ENCODE results near the gene PTPRF. TPM values are rescaled to one million over a fixed set of nuclear protein-coding genes. Genes with fewer than 3 reads are reported as not detected.

PTPRF gene
- total RNA-seq, 2 donors from 2014 or later, result 0.33 to 1.3 TPM

DNA sequence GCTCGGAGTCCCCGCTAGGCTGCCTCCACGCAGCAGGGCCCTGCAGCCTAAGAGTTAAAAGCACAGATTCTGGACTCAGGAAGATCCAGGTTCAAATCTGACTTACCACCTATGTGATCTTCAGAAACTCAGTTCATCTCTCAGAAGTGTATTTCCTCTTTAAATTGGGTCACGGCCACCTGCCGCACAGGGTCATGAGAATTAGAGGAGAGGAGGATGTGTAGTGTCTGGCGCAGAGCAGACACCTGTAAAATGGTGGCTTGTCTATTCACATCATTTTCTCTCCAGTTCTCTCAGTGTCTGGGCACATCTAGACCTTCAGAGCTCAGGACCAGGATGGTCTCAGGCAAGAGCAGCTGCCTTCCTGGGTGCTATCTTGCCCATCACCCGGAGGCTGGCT is 45.8 kb downstream of the PTPRF start:
- no peaks in the 10 kb centered on the region for H3K27me3 Mint-ChIP-seq
- H3K4me1 Mint-ChIP-seq (ENCODE audit: low read depth in 2 of 2), result peaks cover 0 to 8% of the 10 kb centered on the region in 2 donors
- H3K9me3 Mint-ChIP-seq, result no peaks in the 10 kb centered on the region
- DNase-seq (ENCODE audit: low spot score) (no peak), ATAC-seq (no peak)
- no peak overlapping the region for H3K27ac Mint-ChIP-seq
- no peaks in the 10 kb centered on the region for H3K36me3 Mint-ChIP-seq
- H3K4me3 Mint-ChIP-seq, result no peak overlapping the region

DNA sequence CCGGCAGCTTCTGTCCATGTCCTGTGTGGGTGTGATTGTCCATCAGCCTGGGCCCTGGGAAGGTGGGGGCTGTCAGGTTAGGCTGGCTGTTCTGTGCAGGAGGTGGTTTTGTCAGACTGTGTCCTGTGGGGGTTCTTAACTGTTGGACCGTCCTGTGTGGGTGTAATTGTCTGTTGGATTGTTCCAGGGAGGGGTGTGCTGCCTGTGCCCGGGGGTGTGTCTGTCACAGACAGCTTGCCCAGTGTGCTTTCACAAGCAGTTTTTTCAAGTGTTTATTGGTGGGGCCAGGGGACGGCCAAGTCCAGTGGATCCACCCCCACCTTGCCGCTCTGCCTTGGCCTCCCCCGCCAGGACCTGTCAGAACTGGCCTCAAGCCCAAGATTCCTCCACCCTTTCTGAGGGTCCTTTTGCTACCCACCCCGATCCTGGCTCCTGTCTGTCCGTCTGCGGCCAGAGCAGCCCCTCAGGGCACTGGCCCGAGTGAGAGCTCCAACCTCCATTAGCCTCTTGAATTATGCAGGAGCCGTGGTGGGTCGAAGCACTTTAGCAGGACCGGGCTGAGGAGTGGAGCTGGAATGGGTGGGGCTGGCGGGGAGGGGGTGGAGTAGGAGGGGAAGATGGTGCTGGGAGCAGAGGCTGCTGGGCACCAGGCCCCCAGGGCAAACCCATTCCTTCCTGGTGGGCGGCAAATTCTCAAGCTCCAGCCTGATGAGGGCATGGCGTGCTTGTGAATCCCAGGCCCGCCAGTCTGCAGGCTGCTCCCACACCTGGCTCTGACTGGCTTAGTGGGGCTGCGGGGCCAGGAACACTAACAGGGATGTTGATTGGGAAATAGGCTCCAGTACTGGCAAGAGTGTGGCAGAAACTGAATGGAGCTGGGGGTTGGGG is 47.2 kb downstream of the PTPRF start:
- Mint-ChIP-seq H3K4me1 (ENCODE audit: low read depth in 2 of 2) (peaks cover 7 to 8% of the 10 kb centered on the region in 2 donors), H3K27me3 (no peaks in the 10 kb centered on the region), H3K36me3 (no peaks in the 10 kb centered on the region), H3K4me3 (no peak overlapping the region), H3K27ac (no peak overlapping the region), H3K9me3 (no peaks in the 10 kb centered on the region)
- no peak for ATAC-seq
- DNase-seq (ENCODE audit: low spot score), result no peak

DNA sequence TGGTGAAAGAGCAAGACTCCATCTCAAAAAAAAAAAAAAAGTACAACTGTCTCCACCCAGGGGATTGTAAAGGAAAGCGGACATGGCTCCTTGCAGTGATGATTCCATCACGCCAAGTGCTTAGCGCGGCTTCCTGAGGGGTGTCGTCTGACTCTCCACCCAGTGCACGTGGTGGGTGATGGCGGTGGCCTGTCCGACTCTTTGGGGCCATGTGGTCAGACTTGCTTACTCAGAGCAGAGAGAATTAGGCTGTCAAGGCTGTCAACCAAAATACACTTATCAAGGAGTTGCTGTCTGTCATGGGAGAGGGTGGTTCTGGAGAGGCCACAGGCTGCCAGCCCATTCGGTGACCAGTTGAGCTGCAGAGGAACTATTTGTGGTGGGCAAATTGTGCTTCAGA is 49.4 kb downstream of the PTPRF start:
- Mint-ChIP-seq H3K27me3 (no peaks in the 10 kb centered on the region), H3K9me3 (no peaks in the 10 kb centered on the region), H3K27ac (no peak overlapping the region), H3K36me3 (no peaks in the 10 kb centered on the region), H3K4me1 (ENCODE audit: low read depth in 2 of 2) (peaks cover 6 to 10% of the 10 kb centered on the region in 2 donors), H3K4me3 (no peak overlapping the region)
- DNase-seq (ENCODE audit: low spot score) (no peak), ATAC-seq (no peak)

DNA sequence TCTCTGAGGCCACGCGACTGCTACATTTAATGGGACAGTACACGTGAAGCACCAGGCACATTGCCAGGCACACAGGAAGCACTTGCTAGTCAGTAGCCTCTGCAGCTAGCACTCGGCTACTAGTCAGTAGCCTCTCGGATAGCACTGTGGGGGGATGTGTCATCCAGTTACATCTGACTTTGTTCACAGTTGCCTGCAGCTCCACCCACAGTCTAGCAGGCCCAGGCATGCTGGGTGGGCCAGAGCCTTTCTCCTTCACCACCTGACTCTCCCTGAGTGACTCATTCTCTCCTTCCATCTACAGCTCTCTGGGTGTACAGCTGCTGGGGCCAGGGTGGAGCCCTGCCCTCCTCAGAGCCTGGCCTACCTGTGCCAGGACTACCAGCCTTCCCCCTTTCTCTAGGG is 51.5 kb downstream of the PTPRF start:
- Mint-ChIP-seq H3K27me3 (no peaks in the 10 kb centered on the region), H3K4me1 (ENCODE audit: low read depth in 2 of 2) (peaks cover 0 to 10% of the 10 kb centered on the region in 2 donors), H3K36me3 (no peaks in the 10 kb centered on the region), H3K27ac (no peak overlapping the region), H3K9me3 (no peaks in the 10 kb centered on the region), H3K4me3 (no peak overlapping the region)
- ATAC-seq (peak in 1 of 2 donors; percentile 91), DNase-seq (ENCODE audit: low spot score) (no peak)

DNA sequence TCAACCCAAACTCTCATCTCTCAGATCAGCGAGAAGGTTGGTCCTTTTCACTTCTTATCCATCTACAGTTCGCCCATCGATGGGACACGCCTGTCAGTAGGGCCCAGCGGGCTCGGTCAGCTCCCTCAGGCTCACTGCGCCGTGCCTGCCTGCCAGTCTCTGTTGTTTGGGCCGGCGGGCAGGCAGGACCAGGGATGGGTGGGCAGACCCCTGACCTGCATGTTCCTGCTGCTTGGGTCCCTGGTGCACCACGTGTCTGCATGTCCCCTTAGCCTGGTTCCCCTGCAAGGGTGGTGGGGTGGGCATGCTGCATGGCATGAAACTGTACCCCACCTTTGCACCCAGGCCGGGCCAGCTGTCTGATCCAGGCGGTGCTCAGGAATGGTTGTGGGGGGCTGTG is 52.4 kb downstream of the PTPRF start:
- Mint-ChIP-seq H3K9me3 (no peaks in the 10 kb centered on the region), H3K27ac (peak overlapping the region in 1 of 2 donors; percentile 52), H3K4me3 (no peak overlapping the region), H3K27me3 (no peaks in the 10 kb centered on the region), H3K4me1 (ENCODE audit: low read depth in 2 of 2) (peaks cover 0 to 10% of the 10 kb centered on the region in 2 donors), H3K36me3 (no peaks in the 10 kb centered on the region)
- no peak for ATAC-seq
- no peak for DNase-seq (ENCODE audit: low spot score)

DNA sequence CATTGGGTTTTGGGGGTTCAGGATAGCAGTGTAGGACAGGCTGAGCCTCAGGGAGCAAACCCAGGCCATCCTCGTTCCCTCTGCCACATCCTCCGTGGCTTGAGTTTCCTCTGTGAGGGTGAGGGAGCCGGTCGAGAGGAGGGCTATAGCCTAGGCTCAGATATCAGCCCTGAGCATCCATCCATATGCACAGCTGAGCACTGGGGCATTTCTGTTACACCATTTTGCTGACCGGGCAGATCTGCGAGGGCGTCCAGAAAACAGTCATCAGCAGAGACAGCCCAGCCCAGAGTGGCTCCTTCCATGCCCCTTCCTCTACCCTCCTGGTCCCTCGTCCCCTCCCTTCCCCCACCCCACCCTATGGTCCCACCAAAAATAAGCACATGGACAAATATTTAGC is 53.5 kb downstream of the PTPRF start:
- Mint-ChIP-seq H3K36me3 (no peaks in the 10 kb centered on the region), H3K4me1 (ENCODE audit: low read depth in 2 of 2) (peaks cover 0 to 10% of the 10 kb centered on the region in 2 donors), H3K4me3 (no peak overlapping the region), H3K9me3 (no peaks in the 10 kb centered on the region), H3K27ac (no peak overlapping the region), H3K27me3 (no peaks in the 10 kb centered on the region)
- ATAC-seq (no peak), DNase-seq (ENCODE audit: low spot score) (no peak)

DNA sequence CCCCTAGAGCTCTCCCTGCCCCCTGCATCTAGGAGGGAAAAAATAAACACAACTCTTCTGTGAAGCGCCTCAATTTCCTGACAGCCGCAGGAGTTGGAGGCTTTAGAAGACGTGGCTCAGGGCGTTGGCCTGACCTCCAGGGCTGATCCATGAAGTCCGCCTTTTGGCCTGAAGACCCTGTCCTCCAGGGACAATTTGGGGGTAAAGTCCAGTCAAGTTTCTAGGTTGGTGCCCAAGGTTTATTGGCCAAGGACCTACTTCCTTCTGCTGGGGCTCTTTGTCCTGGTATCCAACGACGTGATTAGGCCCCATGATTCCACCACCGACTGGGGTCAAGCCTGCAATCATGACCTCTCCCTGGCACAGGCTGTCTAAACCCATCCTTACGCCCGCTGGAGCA is 54.9 kb downstream of the PTPRF start:
- H3K27me3 Mint-ChIP-seq, result no peaks in the 10 kb centered on the region
- H3K36me3 Mint-ChIP-seq, result no peaks in the 10 kb centered on the region
- H3K4me3 Mint-ChIP-seq, result no peak overlapping the region
- no peaks in the 10 kb centered on the region for H3K9me3 Mint-ChIP-seq
- no peak for DNase-seq (ENCODE audit: low spot score)
- H3K27ac Mint-ChIP-seq, result no peak overlapping the region
- ATAC-seq, result no peak
- H3K4me1 Mint-ChIP-seq (ENCODE audit: low read depth in 2 of 2), result peaks cover 0 to 10% of the 10 kb centered on the region in 2 donors

DNA sequence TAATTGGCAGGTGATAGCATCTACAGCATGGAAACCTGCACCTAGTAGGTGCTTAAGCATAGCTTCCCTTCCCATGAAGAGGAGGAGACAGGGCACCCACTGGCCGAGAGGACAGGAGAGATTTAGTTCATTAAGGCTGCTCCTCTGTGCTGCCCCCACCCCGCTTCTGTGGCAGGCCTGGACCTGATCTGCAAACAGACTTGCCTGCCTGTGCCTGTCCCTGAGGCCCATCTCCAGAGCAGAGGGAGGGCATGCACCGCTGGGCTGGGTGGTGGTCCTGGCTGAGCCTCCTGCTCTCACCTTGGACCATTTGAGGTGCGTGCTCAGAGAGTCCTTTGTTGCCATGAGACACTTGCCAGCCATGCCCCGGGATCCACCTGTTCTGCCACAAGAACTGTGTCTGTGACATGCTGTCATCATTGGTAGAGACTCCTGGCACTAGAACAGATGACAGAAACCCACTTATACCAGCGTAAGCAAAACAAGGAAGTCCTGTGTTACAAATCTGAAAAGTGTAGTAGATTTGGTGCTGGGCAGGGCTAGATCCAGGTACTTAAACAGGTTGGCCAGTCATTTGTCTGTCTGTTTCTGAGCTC is 55.6 kb downstream of the PTPRF start:
- Mint-ChIP-seq H3K4me1 (ENCODE audit: low read depth in 2 of 2) (peaks cover 0 to 10% of the 10 kb centered on the region in 2 donors), H3K27me3 (no peaks in the 10 kb centered on the region), H3K27ac (no peak overlapping the region), H3K4me3 (no peak overlapping the region), H3K36me3 (no peaks in the 10 kb centered on the region), H3K9me3 (no peaks in the 10 kb centered on the region)
- DNase-seq (ENCODE audit: low spot score) (no peak), ATAC-seq (no peak)

DNA sequence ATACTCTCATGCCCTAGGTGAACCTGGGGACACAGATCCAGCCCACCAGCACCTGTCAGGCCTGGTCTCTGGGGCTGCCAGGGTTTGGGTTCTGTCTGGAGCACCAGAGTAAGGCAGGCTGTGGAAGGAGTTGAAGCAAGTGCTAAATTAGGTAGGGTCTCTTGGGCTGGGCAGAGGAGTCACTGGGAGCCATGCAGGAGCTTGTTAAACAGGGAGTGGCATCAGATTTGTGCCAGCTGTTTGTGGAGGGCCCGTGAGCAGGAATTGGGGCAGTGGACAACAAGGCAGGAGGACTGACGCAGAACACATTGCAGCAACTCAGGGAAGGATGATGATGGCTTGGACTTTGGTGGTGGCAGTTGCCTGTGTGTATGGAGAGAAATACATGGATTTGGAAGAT is 56.3 kb downstream of the PTPRF start:
- no peaks in the 10 kb centered on the region for H3K36me3 Mint-ChIP-seq
- DNase-seq (ENCODE audit: low spot score) (no peak), ATAC-seq (no peak)
- H3K27me3 Mint-ChIP-seq, result no peaks in the 10 kb centered on the region
- peaks cover 0 to 7% of the 10 kb centered on the region in 2 donors for H3K4me1 Mint-ChIP-seq (ENCODE audit: low read depth in 2 of 2)
- no peaks in the 10 kb centered on the region for H3K9me3 Mint-ChIP-seq
- no peak overlapping the region for H3K27ac Mint-ChIP-seq
- H3K4me3 Mint-ChIP-seq, result no peak overlapping the region

DNA sequence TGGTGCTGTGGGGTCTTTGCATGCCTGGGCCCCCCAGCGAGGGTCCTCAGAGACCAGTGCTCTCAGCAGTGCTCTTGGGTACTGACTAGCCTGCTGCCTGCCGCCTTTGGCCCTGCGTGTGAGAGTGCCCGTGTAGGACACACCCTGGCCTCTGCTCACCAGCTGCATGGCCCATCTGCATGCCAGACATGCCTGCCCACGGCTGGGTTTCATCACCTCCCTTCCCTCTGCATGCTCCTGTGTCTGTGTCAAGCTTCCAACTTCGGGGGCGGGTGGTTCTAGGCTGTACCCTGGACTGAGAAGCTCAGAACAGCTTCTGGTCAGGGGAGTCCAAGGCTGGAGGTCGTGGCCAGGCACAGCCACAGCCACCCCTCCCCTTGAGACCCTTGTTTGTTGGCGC is 56.9 kb downstream of the PTPRF start:
- no peak overlapping the region for H3K27ac Mint-ChIP-seq
- no peaks in the 10 kb centered on the region for H3K36me3 Mint-ChIP-seq
- no peaks in the 10 kb centered on the region for H3K9me3 Mint-ChIP-seq
- H3K4me1 Mint-ChIP-seq (ENCODE audit: low read depth in 2 of 2), result peaks cover 0 to 5% of the 10 kb centered on the region in 2 donors
- H3K27me3 Mint-ChIP-seq, result no peaks in the 10 kb centered on the region
- ATAC-seq, result no peak
- DNase-seq (ENCODE audit: low spot score), result no peak
- no peak overlapping the region for H3K4me3 Mint-ChIP-seq

DNA sequence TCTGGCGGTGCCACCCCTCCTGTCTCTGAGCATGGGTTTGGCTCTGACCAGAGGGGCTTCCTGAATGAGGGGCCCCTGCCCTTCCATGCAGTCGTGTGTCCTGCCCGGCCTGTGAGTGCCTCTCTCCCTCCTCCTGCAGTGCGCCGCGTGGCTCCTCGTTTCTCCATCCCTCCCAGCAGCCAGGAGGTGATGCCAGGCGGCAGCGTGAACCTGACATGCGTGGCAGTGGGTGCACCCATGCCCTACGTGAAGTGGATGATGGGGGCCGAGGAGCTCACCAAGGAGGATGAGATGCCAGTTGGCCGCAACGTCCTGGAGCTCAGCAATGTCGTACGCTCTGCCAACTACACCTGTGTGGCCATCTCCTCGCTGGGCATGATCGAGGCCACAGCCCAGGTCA is 57.9 kb downstream of the PTPRF start:
- Mint-ChIP-seq H3K4me3 (no peak overlapping the region), H3K27ac (no peak overlapping the region)

DNA sequence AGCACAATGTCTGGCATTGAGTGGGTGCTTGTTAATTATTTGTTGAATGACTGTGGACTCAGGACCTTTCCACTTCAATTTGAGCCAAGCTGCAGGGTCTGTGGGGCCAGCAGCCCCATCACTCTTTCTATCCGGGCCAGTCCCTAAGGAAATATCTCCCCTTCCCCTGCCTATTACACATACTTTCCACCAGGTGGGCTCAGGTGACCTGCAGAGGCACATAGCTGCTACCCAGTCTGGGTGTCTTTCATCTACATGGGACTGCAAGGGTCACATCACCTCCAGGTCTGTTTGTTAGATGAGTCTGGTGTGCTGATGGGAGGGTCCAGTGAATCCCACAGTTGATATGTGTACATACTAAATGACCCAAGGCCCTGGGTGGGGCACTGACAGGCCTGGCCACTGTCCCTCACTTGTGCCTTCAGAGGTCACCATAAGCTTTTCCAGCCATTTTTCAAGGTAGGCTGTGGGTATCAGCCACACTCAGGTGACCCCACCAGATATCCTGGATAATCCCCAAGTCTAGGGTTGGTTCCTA is 59.8 kb downstream of the PTPRF start:
- peaks cover 0 to 2% of the 10 kb centered on the region in 2 donors for H3K4me1 Mint-ChIP-seq (ENCODE audit: low read depth in 2 of 2)
- no peak for ATAC-seq
- H3K36me3 Mint-ChIP-seq, result no peaks in the 10 kb centered on the region
- H3K9me3 Mint-ChIP-seq, result no peaks in the 10 kb centered on the region
- no peaks in the 10 kb centered on the region for H3K27me3 Mint-ChIP-seq
- no peak overlapping the region for H3K27ac Mint-ChIP-seq
- DNase-seq (ENCODE audit: low spot score), result no peak
- no peak overlapping the region for H3K4me3 Mint-ChIP-seq

More for the DNA sequence above, 57.9 kb downstream of the PTPRF start:
- H3K9me3 Mint-ChIP-seq, result no peaks in the 10 kb centered on the region
- ATAC-seq, result no peak
- peaks cover 0 to 2% of the 10 kb centered on the region in 2 donors for H3K4me1 Mint-ChIP-seq (ENCODE audit: low read depth in 2 of 2)
- H3K36me3 Mint-ChIP-seq, result no peaks in the 10 kb centered on the region
- no peaks in the 10 kb centered on the region for H3K27me3 Mint-ChIP-seq
- no peak for DNase-seq (ENCODE audit: low spot score)

DNA sequence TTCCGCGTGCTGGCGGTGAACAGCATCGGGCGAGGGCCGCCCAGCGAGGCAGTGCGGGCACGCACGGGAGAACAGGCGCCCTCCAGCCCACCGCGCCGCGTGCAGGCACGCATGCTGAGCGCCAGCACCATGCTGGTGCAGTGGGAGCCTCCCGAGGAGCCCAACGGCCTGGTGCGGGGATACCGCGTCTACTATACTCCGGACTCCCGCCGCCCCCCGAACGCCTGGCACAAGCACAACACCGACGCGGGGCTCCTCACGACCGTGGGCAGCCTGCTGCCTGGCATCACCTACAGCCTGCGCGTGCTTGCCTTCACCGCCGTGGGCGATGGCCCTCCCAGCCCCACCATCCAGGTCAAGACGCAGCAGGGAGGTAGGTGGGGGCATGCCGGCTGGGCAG is 60.5 kb downstream of the PTPRF start:
- H3K9me3 Mint-ChIP-seq, result no peaks in the 10 kb centered on the region
- H3K27ac Mint-ChIP-seq, result no peak overlapping the region
- H3K4me1 Mint-ChIP-seq (ENCODE audit: low read depth in 2 of 2), result peaks cover 0 to 2% of the 10 kb centered on the region in 2 donors
- DNase-seq (ENCODE audit: low spot score) (no peak), ATAC-seq (no peak)
- no peak overlapping the region for H3K4me3 Mint-ChIP-seq
- no peaks in the 10 kb centered on the region for H3K36me3 Mint-ChIP-seq
- no peaks in the 10 kb centered on the region for H3K27me3 Mint-ChIP-seq

DNA sequence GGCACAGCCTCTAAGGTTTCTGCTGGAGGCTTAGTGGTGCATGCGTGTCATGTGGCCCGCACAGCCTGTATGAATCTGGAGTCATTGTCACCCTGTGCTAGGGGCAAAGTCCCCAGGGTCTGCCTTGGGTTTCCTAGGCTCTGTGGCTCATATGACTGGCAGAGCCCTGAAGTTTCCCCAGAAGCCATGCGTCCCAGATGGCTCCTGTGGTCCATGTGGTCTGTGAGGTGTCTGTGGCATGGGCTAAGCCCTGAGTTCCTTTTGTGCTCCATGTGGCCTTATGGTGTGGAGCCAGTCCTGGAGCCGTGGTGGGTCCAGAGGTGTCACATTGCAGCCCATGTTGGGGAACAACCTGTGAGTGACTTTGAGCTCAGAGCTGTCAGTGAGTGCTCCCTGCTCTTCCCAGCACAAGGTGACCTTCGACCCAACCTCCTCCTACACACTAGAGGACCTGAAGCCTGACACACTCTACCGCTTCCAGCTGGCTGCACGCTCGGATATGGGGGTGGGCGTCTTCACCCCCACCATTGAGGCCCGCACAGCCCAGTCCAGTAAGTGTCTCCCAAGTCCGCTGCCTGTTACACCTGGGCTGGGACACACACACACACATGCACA is 61.5 kb downstream of the PTPRF start:
- H3K27me3 Mint-ChIP-seq, result no peaks in the 10 kb centered on the region
- H3K4me3 Mint-ChIP-seq, result no peak overlapping the region
- no peak overlapping the region for H3K27ac Mint-ChIP-seq
- H3K4me1 Mint-ChIP-seq (ENCODE audit: low read depth in 2 of 2), result peaks cover 0 to 2% of the 10 kb centered on the region in 2 donors
- no peaks in the 10 kb centered on the region for H3K9me3 Mint-ChIP-seq
- no peaks in the 10 kb centered on the region for H3K36me3 Mint-ChIP-seq
- DNase-seq (ENCODE audit: low spot score) (no peak), ATAC-seq (no peak)
